ENCODE measurements around the gene NLGN1. TPM values are rescaled to one million over a fixed set of nuclear protein-coding genes. Genes with fewer than 3 reads are reported as not detected.

NLGN1 gene
- total and polyA plus RNA-seq, 2 of the 8 experiments (the other 6 are each of a cell fraction or from before 2014, with no cell fraction given): 7.8 to 14.8 TPM

GRCh38 chr3:174122411-174122810 lies 724.9 kb downstream of the NLGN1 start:
- Histone ChIP-seq H3K36me3 (ENCODE audit: control insufficient read depth in 2 of 4, insufficient read depth in 4 of 4, low read length in 3 of 4) (no peaks in the 10 kb centered on the region), H3K4ac (replicated peaks; ENCODE audit: insufficient read length, low read depth, low read length) (no peak overlapping the region), H4K5ac (ENCODE audit: insufficient read length, low read depth, low read length) (no peak overlapping the region), H2BK15ac (ENCODE audit: low read length) (no peak overlapping the region), H2BK5ac (ENCODE audit: low read depth, low read length) (no peak overlapping the region), H3K14ac (ENCODE audit: insufficient read length) (no peak overlapping the region), H4K20me1 (replicated peaks in 1 of 2; ENCODE audit: control insufficient read depth in 1 of 2, insufficient read depth in 2 of 2, low read length in 2 of 2) (no peaks in the 10 kb centered on the region), H3K4me3 (ENCODE audit: extremely low read depth in 1 of 4, insufficient read depth in 2 of 4, low read depth in 3 of 4, low read length in 4 of 4) (no peak overlapping the region), H3K79me1 (ENCODE audit: low read depth, low read length) (no peaks in the 10 kb centered on the region), H3K56ac (replicated peaks; ENCODE audit: insufficient read length, low read depth, low read length) (no peak overlapping the region), H3K9me3 (ENCODE audit: insufficient read depth in 2 of 2, low read depth in 1 of 2, low read length in 1 of 2) (no peaks in the 10 kb centered on the region), H3K79me2 (ENCODE audit: control insufficient read depth in 1 of 2, insufficient read depth in 2 of 2, low read length in 2 of 2) (no peaks in the 10 kb centered on the region), H3K4me1 (replicated peaks in 1 of 4; ENCODE audit: control insufficient read depth in 3 of 4, insufficient read depth in 4 of 4, low read length in 3 of 4) (peaks cover 0 to 7% (median 2%) of the 10 kb centered on the region in 4 experiments; a peak in 3 of 7 replicates), H4K91ac (replicated peaks; ENCODE audit: insufficient read length, low read length) (no peak overlapping the region), H3K27ac (ENCODE audit: low read depth, low read length) (no peak overlapping the region), H4K8ac (ENCODE audit: extremely low read depth, insufficient read depth, low read length) (no peak overlapping the region), H2BK120ac (replicated peaks; ENCODE audit: low read depth, low read length) (no peak overlapping the region), H3K4me2 (ENCODE audit: insufficient read depth in 1 of 2, low read depth in 2 of 2, low read length in 2 of 2) (no peak overlapping the region), H3K18ac (ENCODE audit: extremely low read depth, low read length) (no peak overlapping the region), H3K23ac (ENCODE audit: insufficient read length) (no peak overlapping the region), H2AFZ (ENCODE audit: low read length) (no peak overlapping the region), H3K9ac (replicated peaks in 1 of 4; ENCODE audit: extremely low read depth in 1 of 4, low read depth in 3 of 4, low read length in 3 of 4) (no peak overlapping the region), H2BK12ac (ENCODE audit: low read depth, low read length) (no peak overlapping the region), H2BK20ac (ENCODE audit: low read length) (no peak overlapping the region), H3K23me2 (ENCODE audit: low read depth, low read length) (no peaks in the 10 kb centered on the region), H3K27me3 (replicated peaks in 1 of 4; ENCODE audit: control insufficient read depth in 3 of 4, extremely low read depth in 1 of 4, insufficient read depth in 3 of 4, low read length in 3 of 4) (no peaks in the 10 kb centered on the region), H2AK5ac (ENCODE audit: low read depth, low read length) (no peak overlapping the region)
- DNase-seq (ENCODE audit: low read depth in 1 of 2, low spot score in 2 of 2) (no peak), FAIRE-seq (no peak)
- TF ChIP-seq CTBP2 (IDR thresholded peaks at IDR 0.05; ENCODE audit: borderline replicate concordance, insufficient read depth, insufficient read length, low read length) (no peak), SIRT6 (IDR thresholded peaks at IDR 0.05; ENCODE audit: low read length) (no peak), BRCA1 (IDR thresholded peaks at IDR 0.05; ENCODE audit: low read depth, low read length) (no peak), CTCF (IDR thresholded peaks at IDR 0.05; ENCODE audit: control extremely low read depth in 1 of 3, insufficient read depth in 1 of 3, low read depth in 1 of 3, low read length in 3 of 3) (no peak)
- CTCF ChIA-PET (ENCODE audit: partially characterized antibody): interaction anchor here (1.3 kb wide), 1 partner anchor 9 kb away, joined by 3 read pairs; no protein-coding TSS in a partner anchor
- WGBS, 2 experiments (ENCODE audit: extremely low coverage in 1 of 2, insufficient coverage in 1 of 2, insufficient read length in 1 of 2, insufficient replicate concordance in 2 of 2, low coverage in 1 of 2, low lambda C conversion rate in 2 of 2, missing lambda C conversion rate in 1 of 2): 94% methylated on average over 2 of the region's 2 CpGs; no CpG with 5 or more reads in 1 of the 2 experiments
- POLR2A ChIA-PET (ENCODE audit: partially characterized antibody): no interaction called here
